Small intestine (tissue), 7 donors: ENCODE data around the gene CHCHD3. TPM values are rescaled to one million over a fixed set of nuclear protein-coding genes. Genes with fewer than 3 reads are reported as not detected.

Experiments
- DNase-seq, 2 donors: peaks; one replicate each; pipeline versions ENCODE4 v3.0.0 to v3.0.0-alpha.2; 2013
- FAIRE-seq: peaks from 2 replicates; lab custom pipeline; 2012; peaks lifted over from hg19 to GRCh38; lab: Jason Lieb, UNC
- H3K27ac ChIP-seq, 3 donors: one replicate each; pipeline ENCODE4 v1.5.1; 2013; ENCODE audit warnings: low read length in 2 of 3, mild to moderate bottlenecking in 2 of 3, control low read depth in 1 of 3, inconsistent platforms in 1 of 3, low read depth in 1 of 3, moderate library complexity in 1 of 3
- H3K27me3 ChIP-seq, 3 donors: one replicate each; pipeline ENCODE4 v1.6.1; 2013; ENCODE audit warnings: low read length in 3 of 3, inconsistent platforms in 1 of 3; ENCODE audit not compliant: control insufficient read depth in 3 of 3, insufficient read depth in 3 of 3
- H3K36me3 ChIP-seq, 3 donors: one replicate each; pipeline ENCODE4 v1.6.1; 2013; ENCODE audit warnings: low read length in 3 of 3, inconsistent platforms in 1 of 3, low read depth in 1 of 3, mild to moderate bottlenecking in 1 of 3, moderate library complexity in 1 of 3; ENCODE audit not compliant: control insufficient read depth in 3 of 3, insufficient read depth in 2 of 3
- H3K4me1 ChIP-seq, 3 donors: one replicate each; pipeline ENCODE4 v1.6.1; 2013; ENCODE audit warnings: low read length in 2 of 3, inconsistent platforms in 1 of 3, low read depth in 1 of 3, mild to moderate bottlenecking in 1 of 3, moderate library complexity in 1 of 3; ENCODE audit not compliant: control insufficient read depth in 3 of 3, insufficient read depth in 2 of 3
- H3K4me3 ChIP-seq, 3 donors: one replicate each; pipeline ENCODE4 v1.5.1; 2013; ENCODE audit warnings: low read length in 3 of 3, control low read depth in 1 of 3, inconsistent platforms in 1 of 3, low read depth in 1 of 3, mild to moderate bottlenecking in 1 of 3, moderate library complexity in 1 of 3
- H3K9me3 ChIP-seq, 2 donors: one replicate each; pipeline ENCODE4 v1.6.1; 2013; ENCODE audit warnings: low read depth in 1 of 2, low read length in 1 of 2; ENCODE audit not compliant: control insufficient read depth in 2 of 2, insufficient read depth in 1 of 2
- WGBS, 3 donors: extraction: QIAGEN DNeasy Blood & Tissue Kit; methylation state at CpG; one replicate each; pipeline ENCODE4 v1.1.7; 2013; 5-methylcytosine and 5-hydroxymethylcytosine counted together
- polyA plus RNA-seq, 4 donors: library from polyadenylated mRNA; stranded (reverse) in 3 of 4; unstranded in 1 of 4; fragments of 200-250 nt in 3 of 4; fragments of 120-200 nt in 1 of 4; gene quantifications; one replicate each; pipeline versions ENCODE4 v1.2.1 to v1.2.3, GENCODE V29; 2013
- donor health status: healthy with polysubstance abuse.
- donor health status: control.
- donor health status: control.
- donor health status: Bipolar disorder and iron deficiency.
- donor health status: healthy.

The CHCHD3 gene
- polyA plus RNA-seq, 4 donors: 53.5 to 98.6 (median 78.9) TPM

DNA sequence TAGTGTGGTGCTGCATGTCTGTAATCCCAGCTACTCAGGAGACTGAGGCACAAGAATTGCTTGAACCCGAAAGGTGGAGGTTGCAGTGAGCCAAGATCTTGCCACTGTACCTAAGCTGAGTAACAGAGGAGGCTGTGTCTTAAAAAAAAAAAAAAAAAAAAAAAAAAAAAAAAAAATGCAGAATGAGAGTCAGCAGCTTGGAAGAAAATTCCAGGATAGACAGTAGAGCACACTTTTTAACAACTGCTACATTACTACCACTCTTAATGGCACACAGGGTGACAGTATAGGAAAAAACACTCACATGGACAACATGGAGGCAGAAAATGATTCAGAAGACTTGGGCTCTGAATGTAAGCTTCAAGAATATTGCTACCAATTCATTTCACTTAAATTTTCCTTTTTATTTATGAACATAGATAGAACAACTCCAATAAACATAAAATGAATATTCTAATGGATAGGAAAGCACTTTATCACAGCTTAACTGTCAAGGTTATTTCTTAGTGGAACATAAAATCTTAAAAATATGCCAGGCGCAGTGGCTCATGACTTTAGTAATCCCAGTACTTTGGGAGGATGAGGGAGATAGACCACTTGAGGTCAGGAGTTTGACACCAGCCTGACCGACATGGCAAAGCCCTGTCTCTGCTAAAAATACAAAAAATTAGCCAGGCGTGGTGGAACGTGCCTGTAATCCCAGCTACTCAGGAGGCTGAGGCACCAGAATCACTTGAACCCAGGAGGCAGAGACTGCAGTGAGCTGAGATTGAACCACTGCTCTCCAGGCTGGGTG is 31.5 kb downstream of the CHCHD3 start:
- no peak overlapping the region for H3K4me3 ChIP-seq
- H3K36me3 ChIP-seq: peaks cover 0 to 5% (median 0%) of the 10 kb centered on the region in 3 donors
- FAIRE-seq (no peak), DNase-seq (no peak)
- H3K27ac ChIP-seq: no peak overlapping the region
- WGBS, 3 donors: 89% methylated on average over 5 of the region's 5 CpGs
- H3K27me3 ChIP-seq: no peaks in the 10 kb centered on the region
- peaks cover 0 to 2% (median 0%) of the 10 kb centered on the region in 3 donors for H3K4me1 ChIP-seq
- no peaks in the 10 kb centered on the region for H3K9me3 ChIP-seq

DNA sequence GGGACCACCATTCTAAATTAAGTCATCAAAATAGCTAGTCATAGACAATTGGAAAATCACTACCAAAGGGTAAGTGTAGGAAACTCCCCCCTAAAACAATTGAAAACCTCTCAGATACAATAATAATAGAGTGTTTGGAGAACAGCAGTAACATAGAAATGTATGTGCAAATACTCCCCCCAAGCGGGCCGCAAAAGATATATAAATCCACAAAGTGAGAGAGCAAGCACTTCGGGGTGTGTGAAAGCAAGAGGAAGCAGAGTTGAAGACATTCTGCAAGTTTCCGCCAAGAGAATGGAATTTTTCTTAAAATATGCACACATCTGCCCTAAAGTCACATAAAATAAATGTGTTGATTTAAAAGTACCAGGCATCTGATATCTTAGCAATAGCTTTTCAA is 33.3 kb downstream of the CHCHD3 start:
- Histone ChIP-seq H3K36me3 (peaks cover 0 to 3% (median 2%) of the 10 kb centered on the region in 3 donors), H3K27ac (no peak overlapping the region), H3K27me3 (no peaks in the 10 kb centered on the region), H3K9me3 (no peaks in the 10 kb centered on the region), H3K4me1 (peaks cover 0 to 2% (median 0%) of the 10 kb centered on the region in 3 donors), H3K4me3 (no peak overlapping the region)
- WGBS, 3 donors: 84 to 97% (median 94%) methylated on average over 4 of the region's 4 CpGs
- no peak for DNase-seq
- FAIRE-seq: no peak

DNA sequence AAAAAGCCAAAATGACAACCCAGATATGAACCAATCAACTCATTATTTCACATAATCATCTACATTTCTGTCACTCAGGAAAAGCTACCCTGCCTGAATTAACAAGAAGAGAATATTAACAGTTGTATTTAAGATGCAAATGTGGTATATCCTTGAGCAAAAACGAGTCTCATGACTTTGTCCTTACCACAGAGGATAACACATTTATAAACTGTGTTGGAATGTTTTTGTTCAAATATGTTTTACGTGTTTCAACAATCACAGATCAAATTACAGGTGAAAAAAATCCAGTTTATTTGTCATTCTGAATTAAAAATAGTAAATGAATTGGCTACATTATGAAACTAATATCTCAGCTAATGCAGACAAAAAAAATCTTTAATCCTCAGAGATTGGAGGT is 34.6 kb downstream of the CHCHD3 start:
- Histone ChIP-seq H3K27me3 (no peaks in the 10 kb centered on the region), H3K27ac (no peak overlapping the region), H3K36me3 (peaks cover 0 to 3% (median 2%) of the 10 kb centered on the region in 3 donors), H3K4me1 (peaks cover 0 to 2% (median 0%) of the 10 kb centered on the region in 3 donors), H3K4me3 (no peak overlapping the region), H3K9me3 (no peaks in the 10 kb centered on the region)
- WGBS, 3 donors: 75 to 85% (median 78%) methylated on average over 2 of the region's 2 CpGs
- DNase-seq (no peak), FAIRE-seq (no peak)

DNA sequence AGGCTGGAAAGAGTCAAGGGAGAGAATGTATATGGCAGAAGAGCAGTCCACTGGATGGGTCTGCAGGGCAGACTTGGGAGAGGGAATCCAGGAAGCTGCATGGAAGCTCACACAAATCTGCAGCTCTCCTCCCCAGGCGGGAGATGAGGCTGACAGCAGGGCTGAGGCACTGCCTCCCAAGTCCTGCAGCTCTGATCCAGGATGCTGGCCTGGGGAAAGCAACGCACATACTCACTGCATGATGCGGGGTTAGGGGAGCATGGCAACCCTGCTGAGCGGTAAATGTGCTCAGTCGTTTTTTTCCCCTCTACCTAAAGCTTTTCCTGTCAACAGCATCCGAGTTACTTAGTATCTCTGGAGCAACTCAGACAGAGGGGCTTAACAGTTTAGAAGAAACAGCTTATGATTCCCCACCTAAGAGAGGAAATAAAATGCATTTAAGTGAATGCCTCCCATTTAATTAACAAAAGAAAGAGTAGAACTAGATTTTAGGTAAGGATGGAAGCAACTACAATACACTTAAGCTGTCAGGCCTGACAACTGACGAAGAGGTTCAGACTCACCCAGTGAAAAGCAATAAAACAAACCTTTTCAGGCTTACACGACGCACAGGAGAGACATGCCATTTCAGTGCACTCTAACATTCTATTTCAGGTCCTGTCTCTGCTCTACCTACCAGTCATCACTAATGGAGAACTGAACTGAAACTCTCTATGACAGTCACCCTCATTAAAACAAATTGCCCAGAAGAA is 37.0 kb downstream of the CHCHD3 start:
- no peak for FAIRE-seq
- H3K4me1 ChIP-seq: no peaks in the 10 kb centered on the region
- H3K27me3 ChIP-seq: no peaks in the 10 kb centered on the region
- H3K4me3 ChIP-seq: no peak overlapping the region
- WGBS, 3 donors: 89 to 96% (median 96%) methylated on average over 9 of the region's 9 CpGs
- H3K27ac ChIP-seq: no peak overlapping the region
- no peak for DNase-seq
- H3K9me3 ChIP-seq: no peaks in the 10 kb centered on the region
- peaks cover 0 to 3% (median 2%) of the 10 kb centered on the region in 3 donors for H3K36me3 ChIP-seq

DNA sequence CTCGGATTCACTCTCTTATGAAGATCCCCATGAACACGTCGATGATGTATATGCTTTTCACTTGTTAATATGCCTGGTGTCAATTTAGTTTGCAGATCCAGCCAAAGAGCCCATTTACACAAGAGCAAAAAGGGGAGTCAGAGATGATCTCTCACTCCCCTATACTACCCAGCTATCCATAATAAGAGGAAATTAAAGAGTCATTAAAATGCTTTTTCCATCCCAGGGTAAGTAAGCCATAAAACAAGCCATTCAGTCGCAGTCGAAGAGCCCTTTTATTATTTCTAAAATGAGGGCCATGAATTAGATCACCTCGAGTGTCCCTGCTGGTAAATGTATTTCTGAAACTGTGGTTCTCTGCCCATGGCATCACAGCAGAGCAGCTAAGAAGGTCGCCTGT is 41.2 kb downstream of the CHCHD3 start:
- no peak overlapping the region for H3K4me3 ChIP-seq
- WGBS, 3 donors: 95 to 97% (median 95%) methylated on average over 7 of the region's 7 CpGs
- no peak overlapping the region for H3K27ac ChIP-seq
- peaks cover 0 to 4% (median 2%) of the 10 kb centered on the region in 3 donors for H3K36me3 ChIP-seq
- no peaks in the 10 kb centered on the region for H3K27me3 ChIP-seq
- H3K4me1 ChIP-seq: no peaks in the 10 kb centered on the region
- DNase-seq (no peak), FAIRE-seq (no peak)
- H3K9me3 ChIP-seq: no peaks in the 10 kb centered on the region

DNA sequence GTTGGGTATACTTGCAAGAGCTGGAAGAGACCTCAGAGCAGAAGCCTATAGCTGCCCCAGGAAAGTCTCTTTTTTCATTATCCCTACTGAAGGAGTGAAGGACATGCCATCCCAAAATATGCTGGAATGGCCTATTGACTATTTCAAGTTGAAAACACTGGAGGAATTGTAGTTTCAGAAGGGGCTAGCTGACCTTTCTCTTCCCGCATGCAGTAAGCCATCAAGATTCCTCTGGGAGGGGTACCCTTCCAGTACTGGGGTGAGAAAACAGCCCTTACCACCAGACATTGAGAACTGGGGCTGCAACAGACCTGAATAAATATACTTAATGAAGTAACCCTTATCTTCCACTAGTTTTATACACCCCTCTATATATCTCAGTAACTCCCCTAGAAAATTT is 41.7 kb downstream of the CHCHD3 start:
- DNase-seq: no peak
- FAIRE-seq: no peak
- no peaks in the 10 kb centered on the region for H3K4me1 ChIP-seq

DNA sequence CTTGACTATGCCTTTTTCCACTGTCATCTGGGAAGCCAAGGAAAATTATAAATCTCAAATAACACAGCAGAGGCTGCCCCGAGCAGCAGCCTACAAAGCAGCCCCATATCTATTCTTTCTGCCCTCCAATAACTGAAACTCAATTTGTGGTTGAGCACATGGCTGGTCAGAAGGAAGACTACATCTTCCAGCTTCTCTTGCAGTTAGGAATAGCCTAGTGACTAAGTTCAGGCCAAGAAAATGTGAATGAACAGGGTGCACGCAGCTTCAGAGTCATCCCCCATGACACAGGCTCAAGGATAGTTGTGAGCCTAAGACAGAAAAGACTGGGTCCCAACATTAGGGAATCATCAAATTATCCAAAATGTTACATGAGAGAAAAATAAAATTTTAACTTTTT is 42.3 kb downstream of the CHCHD3 start:
- no peak overlapping the region for H3K27ac ChIP-seq
- H3K36me3 ChIP-seq: peaks cover 0 to 4% (median 0%) of the 10 kb centered on the region in 3 donors
- H3K4me3 ChIP-seq: no peak overlapping the region
- no peaks in the 10 kb centered on the region for H3K4me1 ChIP-seq
- no peaks in the 10 kb centered on the region for H3K9me3 ChIP-seq
- H3K27me3 ChIP-seq: no peaks in the 10 kb centered on the region
- no peak for FAIRE-seq
- 96 to 100% (median 98%) methylated on average over 2 of the region's 2 CpGs for WGBS, 3 donors
- DNase-seq: no peak

More for the DNA sequence above, 41.7 kb downstream of the CHCHD3 start:
- Histone ChIP-seq H3K27me3 (no peaks in the 10 kb centered on the region), H3K4me3 (no peak overlapping the region), H3K36me3 (peaks cover 0 to 6% (median 0%) of the 10 kb centered on the region in 3 donors), H3K9me3 (no peaks in the 10 kb centered on the region), H3K27ac (no peak overlapping the region)
- WGBS, 3 donors: 88 to 94% (median 90%) methylated on average over 1 of the region's 1 CpG

DNA sequence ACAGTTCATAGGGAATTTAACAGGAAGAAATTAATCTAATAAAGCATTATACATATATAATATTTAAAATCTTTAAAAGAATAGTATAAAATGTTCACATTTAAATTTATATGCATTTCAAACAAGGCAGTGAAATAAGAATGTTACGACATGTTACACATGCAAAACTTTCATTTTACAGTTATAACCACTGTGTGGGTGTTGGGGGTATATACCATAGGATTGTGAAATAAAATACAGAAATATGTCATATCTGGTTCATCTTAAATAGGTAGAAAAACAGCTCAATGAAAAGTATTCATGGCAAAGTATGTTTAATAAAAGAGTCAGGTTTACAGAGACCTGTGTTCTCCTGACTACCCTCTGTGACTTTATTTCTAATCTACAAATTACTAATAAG is 45.6 kb downstream of the CHCHD3 start:
- 90 to 100% (median 95%) methylated on average over 1 of the region's 1 CpG for WGBS, 3 donors
- no peak for DNase-seq
- FAIRE-seq: no peak
- H3K4me1 ChIP-seq: no peaks in the 10 kb centered on the region
- H3K27me3 ChIP-seq: no peaks in the 10 kb centered on the region
- no peak overlapping the region for H3K27ac ChIP-seq
- peaks cover 0 to 3% (median 0%) of the 10 kb centered on the region in 3 donors for H3K36me3 ChIP-seq
- H3K9me3 ChIP-seq: no peaks in the 10 kb centered on the region
- no peak overlapping the region for H3K4me3 ChIP-seq
